Activated B cell treated with CpG ODN at 0.5 μM for 24 hours (primary cell): ENCODE data around the gene AGAP1. TPM values are rescaled to one million over a fixed set of nuclear protein-coding genes. Genes with fewer than 3 reads are reported as not detected.

ENCODE experiments used
- ATAC-seq: fragments of 200-7000 bp; cut with Tn5 transposase; one replicate; pipeline ENCODE4 v1.10.0; 2021; ENCODE audit warnings: low read depth, mild to moderate bottlenecking, moderate library complexity
- CTCF ChIA-PET: fragments of 350-600 bp; sonication (Branson Sonifier 250); formaldehyde crosslinking; loops from one replicate; lab custom pipeline; 2021; ENCODE audit warnings: antibody characterized with exemption; lab: Charles Lee
- POLR2A ChIA-PET: fragments of 350-600 bp; sonication (Branson Sonifier 250); formaldehyde crosslinking; loops from one replicate; lab custom pipeline; 2021; ENCODE audit warnings: antibody characterized with exemption; lab: Charles Lee
- DNase-seq: peaks from one replicate; pipeline ENCODE4 v3.0.0; 2022
- H3K27ac Mint-ChIP-seq: one replicate; pipeline ENCODE4 v1.8.0; 2020; ENCODE audit warnings: mixed read lengths
- H3K27me3 Mint-ChIP-seq: one replicate; pipeline ENCODE4 v1.8.0; 2021; ENCODE audit warnings: mixed read lengths
- H3K36me3 Mint-ChIP-seq: one replicate; pipeline ENCODE4 v1.8.0; 2021; ENCODE audit warnings: low read depth, mixed read lengths
- H3K4me1 Mint-ChIP-seq: one replicate; pipeline ENCODE4 v1.8.0; 2021; ENCODE audit warnings: mixed read lengths
- H3K4me3 Mint-ChIP-seq: one replicate; pipeline ENCODE4 v1.8.0; 2020; ENCODE audit warnings: mild to moderate bottlenecking, mixed read lengths
- H3K9me3 Mint-ChIP-seq: one replicate; pipeline ENCODE4 v1.8.0; 2020; ENCODE audit warnings: mixed read lengths
- CTCF ChIP-seq: fragments of 200-600 bp; IDR thresholded peaks from one replicate; pipeline ENCODE4 v1.8.0; 2022; ENCODE audit warnings: antibody characterized with exemption, mild to moderate bottlenecking
- intact Hi-C: fragments of 100-400 bp; cut with micrococcal nuclease; formaldehyde crosslinking; loops from one replicate; pipeline ENCODE4 v1.15.1; 2024
- total RNA-seq: library from RNA; stranded (reverse); gene quantifications from 2 replicates; pipeline ENCODE4 v1.2.3, GENCODE V29; 2022

Gene AGAP1
- total RNA-seq, 1 donor from 2014 or later = not detected

- ATAC-seq = no peak
- DNase-seq = no peak
- TF ChIP-seq CTCF = no peak
- Mint-ChIP-seq H3K4me1 (no peaks in the 10 kb centered on the region), H3K27me3 (no peaks in the 10 kb centered on the region), H3K9me3 (peaks cover 7% of the 10 kb centered on the region), H3K36me3 (no peaks in the 10 kb centered on the region), H3K4me3 (no peak overlapping the region), H3K27ac (no peak overlapping the region)
- intact Hi-C loops = no loop called here
- ChIA-PET CTCF (no interaction called here), POLR2A (no interaction called here)
Observed at GRCh38 chr2:235920216-235920865, 426.5 kb downstream of the AGAP1 start.

GRCh38 chr2:235921508-235922191 lies 427.8 kb downstream of the AGAP1 start:
- H3K36me3 Mint-ChIP-seq = no peaks in the 10 kb centered on the region
- H3K9me3 Mint-ChIP-seq = no peaks in the 10 kb centered on the region
- POLR2A ChIA-PET = no interaction called here
- no peak for ATAC-seq
- no peak for DNase-seq
- H3K4me1 Mint-ChIP-seq = no peaks in the 10 kb centered on the region
- intact Hi-C loops = no loop called here
- no peak for TF ChIP-seq CTCF
- no peak overlapping the region for H3K27ac Mint-ChIP-seq
- CTCF ChIA-PET = no interaction called here
- no peak overlapping the region for H3K4me3 Mint-ChIP-seq
- no peaks in the 10 kb centered on the region for H3K27me3 Mint-ChIP-seq

- H3K27ac Mint-ChIP-seq = no peak overlapping the region
- no peak for ATAC-seq
- H3K4me3 Mint-ChIP-seq = no peak overlapping the region
- no peak for DNase-seq
- no peaks in the 10 kb centered on the region for H3K9me3 Mint-ChIP-seq
- intact Hi-C loops = no loop called here
- POLR2A ChIA-PET = no interaction called here
- H3K27me3 Mint-ChIP-seq = no peaks in the 10 kb centered on the region
- no peaks in the 10 kb centered on the region for H3K36me3 Mint-ChIP-seq
- no peaks in the 10 kb centered on the region for H3K4me1 Mint-ChIP-seq
- CTCF ChIA-PET = no interaction called here
- no peak for TF ChIP-seq CTCF
Observed at GRCh38 chr2:235922839-235923238, 429.0 kb downstream of the AGAP1 start.

GRCh38 chr2:235923859-235924674 lies 430.2 kb downstream of the AGAP1 start:
- Mint-ChIP-seq H3K9me3 (no peaks in the 10 kb centered on the region), H3K4me3 (no peak overlapping the region), H3K4me1 (no peaks in the 10 kb centered on the region), H3K27me3 (no peaks in the 10 kb centered on the region), H3K27ac (no peak overlapping the region), H3K36me3 (no peaks in the 10 kb centered on the region)
- intact Hi-C loops = no loop called here
- ATAC-seq = no peak
- CTCF ChIA-PET = no interaction called here
- TF ChIP-seq CTCF = no peak
- no peak for DNase-seq
- POLR2A ChIA-PET = no interaction called here

GRCh38 chr2:235924675-235925063 lies 430.8 kb downstream of the AGAP1 start:
- H3K4me1 Mint-ChIP-seq = no peaks in the 10 kb centered on the region
- DNase-seq (no peak), ATAC-seq (no peak)
- H3K9me3 Mint-ChIP-seq = no peaks in the 10 kb centered on the region
- H3K27me3 Mint-ChIP-seq = no peaks in the 10 kb centered on the region
- H3K36me3 Mint-ChIP-seq = no peaks in the 10 kb centered on the region
- TF ChIP-seq CTCF = no peak
- ChIA-PET CTCF (no interaction called here), POLR2A (no interaction called here)
- H3K27ac Mint-ChIP-seq = no peak overlapping the region
- H3K4me3 Mint-ChIP-seq = no peak overlapping the region
- intact Hi-C loops = no loop called here
